C4-2B (cell line): ENCODE data around the gene POLDIP2.

Experiments used
- H3K27ac ChIP-seq: fragments of 450-650 bp; 2 replicates; pipeline ENCODE4 v1.5.1; 2017
- ZFX ChIP-seq: fragments of 450-650 bp; IDR thresholded peaks from 2 replicates; pipeline ENCODE4 v1.6.1; 2017
- TF ChIP-seq, protein P1 (sequence below): fragments of 450-650 bp; conservative IDR thresholded peaks from 2 replicates; pipeline ENCODE4 v1.5.1; 2017; ENCODE audit warnings: mild to moderate bottlenecking

Gene POLDIP2

DNA sequence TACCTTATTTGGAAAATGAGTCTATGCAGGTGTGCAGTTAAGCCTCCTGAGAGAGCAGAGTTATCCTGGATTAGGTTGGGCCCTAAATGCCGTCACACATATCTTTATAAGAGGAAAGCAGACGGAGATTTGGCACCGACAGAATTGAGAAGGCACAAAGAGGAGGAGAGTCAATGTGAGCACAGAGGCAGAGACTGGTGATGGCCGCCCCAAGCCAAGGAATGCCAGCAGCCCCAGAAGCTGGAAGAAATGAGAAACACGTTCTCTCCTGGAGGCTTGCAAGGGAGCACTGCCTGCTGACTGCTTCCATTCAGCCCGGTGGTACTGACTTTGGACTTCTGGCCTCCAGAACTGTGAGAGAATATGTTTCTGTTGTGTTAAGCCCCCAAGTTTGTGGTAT, 45.5 kb upstream of the POLDIP2 start:
- no peak for TF ChIP-seq ZFX
- TF ChIP-seq, protein P1, sequence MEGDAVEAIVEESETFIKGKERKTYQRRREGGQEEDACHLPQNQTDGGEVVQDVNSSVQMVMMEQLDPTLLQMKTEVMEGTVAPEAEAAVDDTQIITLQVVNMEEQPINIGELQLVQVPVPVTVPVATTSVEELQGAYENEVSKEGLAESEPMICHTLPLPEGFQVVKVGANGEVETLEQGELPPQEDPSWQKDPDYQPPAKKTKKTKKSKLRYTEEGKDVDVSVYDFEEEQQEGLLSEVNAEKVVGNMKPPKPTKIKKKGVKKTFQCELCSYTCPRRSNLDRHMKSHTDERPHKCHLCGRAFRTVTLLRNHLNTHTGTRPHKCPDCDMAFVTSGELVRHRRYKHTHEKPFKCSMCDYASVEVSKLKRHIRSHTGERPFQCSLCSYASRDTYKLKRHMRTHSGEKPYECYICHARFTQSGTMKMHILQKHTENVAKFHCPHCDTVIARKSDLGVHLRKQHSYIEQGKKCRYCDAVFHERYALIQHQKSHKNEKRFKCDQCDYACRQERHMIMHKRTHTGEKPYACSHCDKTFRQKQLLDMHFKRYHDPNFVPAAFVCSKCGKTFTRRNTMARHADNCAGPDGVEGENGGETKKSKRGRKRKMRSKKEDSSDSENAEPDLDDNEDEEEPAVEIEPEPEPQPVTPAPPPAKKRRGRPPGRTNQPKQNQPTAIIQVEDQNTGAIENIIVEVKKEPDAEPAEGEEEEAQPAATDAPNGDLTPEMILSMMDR: no peak
- no peak overlapping the region for H3K27ac ChIP-seq

DNA sequence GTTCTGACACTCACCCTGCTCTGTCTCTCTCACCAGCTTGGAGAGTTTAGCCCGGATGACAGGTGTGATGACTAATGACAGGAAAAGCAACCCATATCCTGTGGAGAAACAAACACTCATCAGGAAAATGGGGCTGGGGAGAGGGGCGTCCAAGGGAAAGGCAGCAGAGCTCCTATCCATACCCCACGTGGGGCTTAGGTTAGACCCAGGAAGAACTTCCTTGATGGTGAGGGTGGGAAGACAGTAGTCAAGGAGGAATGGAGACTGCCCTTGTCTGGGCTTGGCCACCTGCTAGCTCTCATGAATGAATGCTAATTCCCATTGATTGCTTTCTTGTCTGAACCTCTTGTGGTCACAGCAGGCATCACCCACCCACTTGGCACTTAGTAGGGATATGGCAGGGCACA, 44.9 kb upstream of the POLDIP2 start:
- no peak for TF ChIP-seq ZFX
- TF ChIP-seq, protein P1: no peak
- H3K27ac ChIP-seq: no peak overlapping the region

DNA sequence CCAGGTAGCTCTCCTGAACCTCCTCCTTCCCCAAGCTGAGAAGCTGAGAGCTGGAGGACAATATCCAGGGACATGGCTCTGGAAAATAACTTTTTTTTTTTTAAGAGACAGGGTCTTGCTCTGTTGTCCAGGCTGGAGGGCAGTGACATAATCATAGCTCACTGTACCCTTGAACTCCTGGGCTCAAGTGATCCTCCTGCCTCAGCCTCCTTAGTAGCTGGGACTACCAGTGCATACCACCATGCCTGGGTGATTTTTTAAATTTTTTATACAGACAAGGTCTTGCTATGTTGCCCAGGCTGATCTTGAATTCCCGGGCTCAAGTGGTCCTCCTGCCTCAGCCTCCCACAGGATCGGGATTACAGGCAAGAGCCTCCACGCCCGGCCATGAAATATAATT, 42.5 kb upstream of the POLDIP2 start:
- TF ChIP-seq, protein P1: no peak
- no peak for TF ChIP-seq ZFX
- no peak overlapping the region for H3K27ac ChIP-seq

DNA sequence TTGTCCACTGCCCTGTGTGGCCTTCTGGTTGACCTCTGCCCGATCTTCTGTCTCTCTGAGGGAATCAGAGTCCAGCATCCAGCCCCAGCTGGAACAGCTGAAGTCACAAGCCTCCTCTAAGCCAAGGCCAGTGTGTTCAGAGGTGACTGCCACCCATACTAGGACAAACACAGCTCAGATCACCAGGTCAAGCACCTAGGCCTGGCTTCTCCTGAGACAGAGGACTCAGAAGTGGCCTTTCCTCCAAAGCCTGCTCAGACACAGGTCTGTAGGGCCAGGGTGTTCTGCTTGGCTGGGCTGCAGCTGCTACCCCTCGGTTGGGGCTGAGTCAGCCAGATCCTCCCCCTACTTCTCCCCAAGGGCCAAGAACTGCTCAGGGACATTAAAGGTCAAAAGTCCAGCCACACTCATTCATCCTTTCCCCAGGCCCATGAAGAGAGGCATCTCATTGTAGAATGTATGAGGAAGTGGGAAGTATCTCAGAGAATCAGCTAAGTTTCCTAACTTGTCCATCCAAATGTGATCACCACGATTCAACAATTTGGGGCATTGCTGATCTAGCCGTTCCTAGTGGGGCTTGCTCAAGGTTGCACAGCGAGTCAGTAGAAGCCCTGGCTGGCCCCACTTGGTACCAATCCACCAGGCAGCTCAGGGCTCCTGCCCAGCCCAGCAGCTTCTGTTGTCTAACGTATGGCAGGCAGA, 41.1 kb upstream of the POLDIP2 start:
- H3K27ac ChIP-seq: no peak overlapping the region
- TF ChIP-seq ZFX: no peak
- TF ChIP-seq, protein P1: no peak

DNA sequence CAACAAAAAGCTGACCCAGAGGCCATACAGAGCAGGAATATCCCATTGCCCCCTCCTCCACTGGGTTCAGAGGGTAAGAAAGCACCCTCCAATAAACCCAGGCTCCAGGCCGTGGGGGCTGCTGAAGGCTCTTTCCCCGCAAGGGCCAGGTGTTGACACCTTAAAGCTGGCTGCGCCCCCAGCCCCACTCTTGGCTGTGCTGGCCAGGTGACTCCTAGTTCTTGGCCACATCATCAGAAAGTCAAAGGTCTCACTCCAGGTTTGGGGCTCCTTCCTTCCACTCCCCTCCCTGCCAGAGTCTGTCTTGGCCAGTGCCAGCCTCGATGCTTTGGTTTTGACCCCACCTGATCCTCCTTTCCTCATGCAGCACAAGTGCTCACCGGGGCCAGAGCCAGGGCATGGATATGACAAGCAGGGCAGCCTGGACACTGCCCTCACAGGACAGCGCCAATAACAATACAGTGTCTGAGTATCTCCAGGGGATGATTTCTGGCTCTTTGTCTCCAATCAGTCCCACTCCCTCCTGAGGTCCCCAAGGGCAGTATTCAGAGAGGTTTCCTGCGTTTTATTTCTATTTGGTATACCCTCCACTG, 40.5 kb upstream of the POLDIP2 start:
- H3K27ac ChIP-seq: no peak overlapping the region
- TF ChIP-seq ZFX: no peak
- TF ChIP-seq, protein P1: no peak

DNA sequence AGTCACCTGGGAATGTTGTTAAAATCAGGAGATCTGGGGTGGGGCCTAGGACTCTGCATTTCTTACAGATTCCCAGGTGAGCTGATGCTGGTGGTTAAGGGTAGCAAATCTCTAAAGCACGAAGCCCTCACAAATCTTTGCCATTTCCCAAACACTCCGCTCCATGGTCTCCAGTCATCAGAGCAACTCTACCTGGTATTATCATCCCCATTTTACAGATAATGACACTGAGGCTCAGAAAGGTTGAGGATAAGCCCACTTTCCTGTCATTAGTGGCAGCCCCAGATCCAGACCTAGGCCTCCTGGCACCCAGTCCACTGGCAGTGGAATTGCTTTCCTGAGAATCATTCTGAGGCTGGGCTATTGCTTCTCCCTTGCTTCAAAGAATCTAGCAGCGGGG, 39.9 kb upstream of the POLDIP2 start:
- no peak for TF ChIP-seq ZFX
- TF ChIP-seq, protein P1: no peak
- H3K27ac ChIP-seq: no peak overlapping the region

DNA sequence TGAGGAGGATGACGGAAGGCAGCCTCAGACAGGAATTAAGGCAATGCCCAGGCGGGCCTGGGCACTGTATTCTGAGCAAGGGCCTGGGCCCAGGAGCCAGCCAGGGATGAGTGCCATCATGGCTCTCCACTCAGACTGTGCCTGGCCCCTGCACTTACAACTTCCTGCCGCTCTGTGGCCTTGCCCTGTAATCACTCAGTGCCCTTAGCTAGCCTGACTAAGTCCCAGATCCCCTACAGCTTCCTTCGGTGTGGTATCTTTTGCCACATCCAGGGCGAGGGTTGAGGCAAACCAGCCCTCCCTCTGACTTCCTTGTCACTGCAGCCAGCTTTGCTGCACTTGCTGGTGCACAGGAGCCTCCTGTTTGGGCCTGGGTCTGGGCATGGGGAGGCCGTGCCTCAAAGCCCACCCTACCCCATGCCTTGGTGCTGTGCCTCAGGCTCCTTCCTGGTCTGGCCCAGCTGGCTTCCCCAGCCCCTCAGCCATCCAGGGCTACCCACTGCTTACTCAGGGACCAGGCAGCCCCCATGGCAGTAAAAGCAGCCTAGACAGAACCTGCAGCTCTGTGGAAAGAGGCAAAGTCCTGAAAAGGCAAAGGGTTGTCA, 39.4 kb upstream of the POLDIP2 start:
- TF ChIP-seq, protein P1: no peak
- no peak for TF ChIP-seq ZFX
- no peak overlapping the region for H3K27ac ChIP-seq
